Spleen (tissue), 7 donors: ENCODE data around the gene SNX30.

ENCODE experiments used
- CTCF ChIP-seq, 11 experiments: fragments of 200-600 bp in 7 of 11; fragments of 450-650 bp in 4 of 11; sonication (generic) in 4 of 11; IDR thresholded peaks in 8 of 11; conservative IDR thresholded peaks in 3 of 11; 1 replicate in 7 of 11; 2 replicates in 4 of 11; pipeline versions ENCODE4 v1.4.0 to v1.8.0; 2016 to 2021; ENCODE audit warnings: antibody characterized with exemption in 11 of 11, inconsistent platforms in 4 of 11, mild to moderate bottlenecking in 1 of 11
- POLR2A ChIP-seq, 3 donors: fragments of 450-650 bp; IDR thresholded peaks; one replicate each; pipeline ENCODE4 v1.5.1; 2017; ENCODE audit warnings: antibody characterized with exemption in 3 of 3, mild to moderate bottlenecking in 1 of 3
- donor health status: DM: no; HTN: no; CAD: no; lungs with moderate emphysema.
- donor health status: DM: no; HTN: no; CAD: no.
- donor health status: DM: no; HTN: no; CAD: no.

- TF ChIP-seq POLR2A (IDR thresholded peaks at IDR 0.05) (no peak), CTCF (IDR thresholded peaks at IDR 0.05 in 8 of 11, conservative IDR thresholded peaks at IDR 0.05 in 3 of 11) (no peak)
These were observed 144.1 kb downstream of the SNX30 start for GRCh38 chr9:112894699-112895098.
